Measurements from ENCODE around the gene MYOF. TPM values are rescaled to one million over a fixed set of nuclear protein-coding genes. Genes with fewer than 3 reads are reported as not detected.

The MYOF gene
- total RNA-seq, 2 donors from 2014 or later = 21.1 to 25.7 TPM

GRCh38 chr10:93437086-93437945, 44.8 kb downstream of the MYOF start:
- intact Hi-C loops (cut with DNase I) = no loop called here
- Histone ChIP-seq H3K4me3 (no peak overlapping the region), H3K36me3 (replicated peaks in 1 of 2; ENCODE audit: insufficient read depth in 1 of 2, low read depth in 2 of 2) (no peaks in the 10 kb centered on the region), H3K27ac (peak overlapping the region; percentile 81 to 91 (median 88)), H3K9me3 (no peaks in the 10 kb centered on the region), H3K4me1 (peaks cover 40% of the 10 kb centered on the region), H3K27me3 (no peaks in the 10 kb centered on the region)
- ATAC-seq = peak; percentile 82
- WGBS, 2 donors = 43 to 53% methylated on average over 15 to 18 of the region's 18 CpGs
- peak; percentile 44 to 80 (median 72) for DNase-seq
- TF ChIP-seq CTCF (IDR thresholded peaks at IDR 0.05) (no peak), POLR2A (IDR thresholded peaks at IDR 0.05) (peak; percentile 23 to 67 (median 61))

GRCh38 chr10:93436591-93437085, 45.5 kb downstream of the MYOF start:
- peaks cover 36% of the 10 kb centered on the region for H3K4me1 ChIP-seq

GRCh38 chr10:93435621-93436397, 46.3 kb downstream of the MYOF start:
- DNase-seq = peak in 1 of 4 donors; percentile 35
- no peaks in the 10 kb centered on the region for H3K27me3 ChIP-seq
- H3K9me3 ChIP-seq = no peaks in the 10 kb centered on the region
- H3K27ac ChIP-seq = peak overlapping the region in 3 of 4 donors; percentile 87 to 91 (median 88)
- peaks cover 36% of the 10 kb centered on the region for H3K4me1 ChIP-seq
- no peak overlapping the region for H3K4me3 ChIP-seq
- no peak for TF ChIP-seq CTCF (IDR thresholded peaks at IDR 0.05)
- no peak for TF ChIP-seq POLR2A (IDR thresholded peaks at IDR 0.05)
- peak; percentile 19 for ATAC-seq
- intact Hi-C loops (cut with DNase I) = no loop called here
- H3K36me3 ChIP-seq (replicated peaks in 1 of 2; ENCODE audit: insufficient read depth in 1 of 2, low read depth in 2 of 2) = no peaks in the 10 kb centered on the region
- 65 to 72% methylated on average over 5 of the region's 5 CpGs for WGBS, 2 donors

More at GRCh38 chr10:93436591-93437085, 45.5 kb downstream of the MYOF start:
- peak; percentile 32 for ATAC-seq
- DNase-seq = peak in 2 of 4 donors; percentile 34 to 51
- intact Hi-C loops (cut with DNase I) = no loop called here
- H3K36me3 ChIP-seq (replicated peaks in 1 of 2; ENCODE audit: insufficient read depth in 1 of 2, low read depth in 2 of 2) = no peaks in the 10 kb centered on the region
- WGBS, 2 donors = 55 to 62% methylated on average over 4 of the region's 4 CpGs
- H3K9me3 ChIP-seq = no peaks in the 10 kb centered on the region
- H3K4me3 ChIP-seq = no peak overlapping the region
- no peaks in the 10 kb centered on the region for H3K27me3 ChIP-seq
- H3K27ac ChIP-seq = peak overlapping the region; percentile 81 to 91 (median 88)
- no peak for TF ChIP-seq CTCF (IDR thresholded peaks at IDR 0.05)
- no peak for TF ChIP-seq POLR2A (IDR thresholded peaks at IDR 0.05)

- intact Hi-C loops (cut with DNase I) = no loop called here
- H3K36me3 ChIP-seq (replicated peaks in 1 of 2; ENCODE audit: insufficient read depth in 1 of 2, low read depth in 2 of 2) = no peaks in the 10 kb centered on the region
- peak overlapping the region in 2 of 4 donors; percentile 87 to 91 for H3K27ac ChIP-seq
- peaks cover 36% of the 10 kb centered on the region for H3K4me1 ChIP-seq
- no peak for DNase-seq
- no peaks in the 10 kb centered on the region for H3K9me3 ChIP-seq
- H3K27me3 ChIP-seq = no peaks in the 10 kb centered on the region
- H3K4me3 ChIP-seq = no peak overlapping the region
- no peak for TF ChIP-seq POLR2A (IDR thresholded peaks at IDR 0.05)
- no peak for TF ChIP-seq CTCF (IDR thresholded peaks at IDR 0.05)
- no peak for ATAC-seq
- WGBS, 2 donors = 75 to 80% methylated on average over 6 of the region's 6 CpGs
Observed at GRCh38 chr10:93434991-93435491, 47.1 kb downstream of the MYOF start.
